ENCODE results near the gene NEK1. TPM values are rescaled to one million over a fixed set of nuclear protein-coding genes. Genes with fewer than 3 reads are reported as not detected.

The NEK1 gene
- total RNA-seq, 4 donors from 2014 or later, result 66.9 to 100 (median 90.5) TPM

DNA sequence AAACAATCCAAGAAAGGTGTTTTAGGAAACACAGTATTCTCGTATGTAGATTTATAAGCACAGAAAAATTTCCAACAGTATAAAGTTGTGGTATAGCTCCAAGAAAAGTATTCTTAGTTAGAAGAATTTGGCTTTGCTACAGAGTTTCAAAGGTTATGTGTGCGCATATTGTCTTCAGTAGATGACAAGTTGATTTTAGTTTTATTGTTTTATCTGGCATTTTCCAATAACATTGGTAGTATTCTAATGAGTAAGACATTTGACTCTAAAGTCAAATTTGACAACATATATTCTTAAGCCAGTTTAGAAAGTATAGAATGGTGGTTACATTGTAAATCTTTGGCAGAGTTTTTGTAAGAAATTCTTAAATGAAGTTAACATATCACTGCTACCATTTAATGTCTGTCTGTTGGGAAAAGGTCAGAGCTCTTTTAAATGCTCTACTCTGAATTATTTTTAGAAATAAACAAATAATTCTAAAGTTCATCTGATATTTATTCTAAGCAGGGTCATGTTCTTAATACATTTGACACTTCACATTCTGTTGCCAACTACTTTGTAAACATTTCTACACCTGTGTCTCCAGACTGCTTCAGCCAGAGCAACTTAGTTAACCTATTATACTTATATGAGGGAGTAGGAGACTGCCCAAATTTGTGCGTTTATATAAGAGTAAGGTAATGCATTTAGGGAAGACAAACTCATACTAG lies 38.0 kb upstream of the NEK1 start:
- Histone ChIP-seq H3K27ac (peak overlapping the region in 2 of 4 donors; percentile 8 to 68), H3K4me3 (no peak overlapping the region), H3K4me1 (peaks cover 0 to 13% (median 3%) of the 10 kb centered on the region in 4 donors), H3K36me3 (no peaks in the 10 kb centered on the region), H3K9me3 (no peaks in the 10 kb centered on the region), H3K27me3 (no peaks in the 10 kb centered on the region)
- no peak for DNase-seq (ENCODE audit: low spot score in 2 of 2)
- WGBS, 2 donors, result 56 to 58% methylated on average over 3 of the region's 3 CpGs
- TF ChIP-seq, protein P1, sequence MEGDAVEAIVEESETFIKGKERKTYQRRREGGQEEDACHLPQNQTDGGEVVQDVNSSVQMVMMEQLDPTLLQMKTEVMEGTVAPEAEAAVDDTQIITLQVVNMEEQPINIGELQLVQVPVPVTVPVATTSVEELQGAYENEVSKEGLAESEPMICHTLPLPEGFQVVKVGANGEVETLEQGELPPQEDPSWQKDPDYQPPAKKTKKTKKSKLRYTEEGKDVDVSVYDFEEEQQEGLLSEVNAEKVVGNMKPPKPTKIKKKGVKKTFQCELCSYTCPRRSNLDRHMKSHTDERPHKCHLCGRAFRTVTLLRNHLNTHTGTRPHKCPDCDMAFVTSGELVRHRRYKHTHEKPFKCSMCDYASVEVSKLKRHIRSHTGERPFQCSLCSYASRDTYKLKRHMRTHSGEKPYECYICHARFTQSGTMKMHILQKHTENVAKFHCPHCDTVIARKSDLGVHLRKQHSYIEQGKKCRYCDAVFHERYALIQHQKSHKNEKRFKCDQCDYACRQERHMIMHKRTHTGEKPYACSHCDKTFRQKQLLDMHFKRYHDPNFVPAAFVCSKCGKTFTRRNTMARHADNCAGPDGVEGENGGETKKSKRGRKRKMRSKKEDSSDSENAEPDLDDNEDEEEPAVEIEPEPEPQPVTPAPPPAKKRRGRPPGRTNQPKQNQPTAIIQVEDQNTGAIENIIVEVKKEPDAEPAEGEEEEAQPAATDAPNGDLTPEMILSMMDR (IDR thresholded peaks at IDR 0.05), result no peak
- TF ChIP-seq POLR2A (IDR thresholded peaks at IDR 0.05) (no peak), EP300 (IDR thresholded peaks at IDR 0.05) (no peak)

DNA sequence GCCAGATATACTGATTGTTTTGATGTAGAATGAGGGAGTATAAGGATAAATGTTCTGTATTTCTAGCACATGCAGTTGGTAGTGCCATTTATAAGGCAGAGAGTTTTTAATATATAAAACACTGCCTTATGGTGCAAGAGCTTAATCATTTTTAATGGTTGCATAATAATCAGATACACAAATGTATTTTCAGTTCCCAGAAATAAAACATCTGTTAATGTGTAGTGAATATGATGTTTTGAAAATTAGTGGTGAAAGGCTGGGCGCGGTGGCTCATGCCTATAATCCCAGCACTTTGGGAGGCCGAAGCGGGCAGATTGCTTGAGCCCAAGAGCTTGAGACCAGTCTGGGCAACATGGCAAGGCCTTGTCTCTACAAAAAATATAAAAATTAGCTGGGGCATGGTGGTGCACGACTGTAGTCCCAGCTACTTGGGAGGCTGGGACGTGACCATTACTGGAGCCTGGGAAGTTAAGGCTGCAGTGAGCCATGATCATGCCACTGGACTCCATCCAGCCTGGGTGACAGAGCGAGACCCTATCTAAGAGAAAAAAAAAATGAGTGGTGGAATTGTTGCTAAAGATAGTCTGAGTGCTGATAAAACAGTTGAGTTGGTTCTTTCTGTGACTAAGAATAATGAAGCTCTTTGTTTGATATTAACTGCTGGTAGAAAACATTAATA lies 37.3 kb upstream of the NEK1 start:
- H3K27me3 ChIP-seq, result no peaks in the 10 kb centered on the region
- H3K36me3 ChIP-seq, result peaks cover 0 to 2% (median 0%) of the 10 kb centered on the region in 3 donors
- peaks cover 0 to 13% (median 3%) of the 10 kb centered on the region in 4 donors for H3K4me1 ChIP-seq
- DNase-seq (ENCODE audit: low spot score in 2 of 2), result no peak
- 76 to 77% methylated on average over 7 of the region's 7 CpGs for WGBS, 2 donors
- TF ChIP-seq POLR2A (IDR thresholded peaks at IDR 0.05), result no peak
- no peak for TF ChIP-seq EP300 (IDR thresholded peaks at IDR 0.05)
- TF ChIP-seq, protein P1 (IDR thresholded peaks at IDR 0.05), result no peak
- no peaks in the 10 kb centered on the region for H3K9me3 ChIP-seq
- no peak overlapping the region for H3K4me3 ChIP-seq
- H3K27ac ChIP-seq, result peak overlapping the region in 2 of 4 donors; percentile 8 to 68

DNA sequence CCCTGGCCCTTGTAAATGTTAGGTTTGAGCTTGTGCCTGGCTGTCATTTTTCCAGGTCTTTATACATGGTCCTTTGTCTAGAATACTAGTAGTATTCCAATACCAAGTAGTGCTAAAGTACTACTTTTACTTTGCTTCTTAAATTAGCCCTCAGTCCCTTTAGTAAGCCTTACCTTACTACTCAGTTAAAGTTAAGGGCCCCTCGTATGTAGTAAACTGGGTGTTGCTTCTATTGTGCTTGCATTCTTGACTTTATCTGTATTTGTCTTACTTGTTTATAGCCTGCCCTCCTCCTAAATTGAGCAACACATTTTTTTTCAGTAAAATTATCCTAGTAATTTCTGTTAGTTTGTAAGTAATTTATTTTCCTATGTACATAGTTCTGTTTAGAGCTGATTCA lies 33.2 kb upstream of the NEK1 start:
- H3K4me1 ChIP-seq, result peaks cover 0 to 12% (median 3%) of the 10 kb centered on the region in 4 donors
- H3K27ac ChIP-seq, result no peak overlapping the region
- H3K36me3 ChIP-seq, result peaks cover 0 to 39% (median 0%) of the 10 kb centered on the region in 3 donors
- no peaks in the 10 kb centered on the region for H3K9me3 ChIP-seq
- no peak overlapping the region for H3K4me3 ChIP-seq
- 91 to 92% methylated on average over 1 of the region's 1 CpG for WGBS, 2 donors
- no peak for DNase-seq (ENCODE audit: low spot score in 2 of 2)
- no peaks in the 10 kb centered on the region for H3K27me3 ChIP-seq
- TF ChIP-seq EP300 (IDR thresholded peaks at IDR 0.05), result no peak
- TF ChIP-seq, protein P1 (IDR thresholded peaks at IDR 0.05), result no peak
- TF ChIP-seq POLR2A (IDR thresholded peaks at IDR 0.05), result no peak

DNA sequence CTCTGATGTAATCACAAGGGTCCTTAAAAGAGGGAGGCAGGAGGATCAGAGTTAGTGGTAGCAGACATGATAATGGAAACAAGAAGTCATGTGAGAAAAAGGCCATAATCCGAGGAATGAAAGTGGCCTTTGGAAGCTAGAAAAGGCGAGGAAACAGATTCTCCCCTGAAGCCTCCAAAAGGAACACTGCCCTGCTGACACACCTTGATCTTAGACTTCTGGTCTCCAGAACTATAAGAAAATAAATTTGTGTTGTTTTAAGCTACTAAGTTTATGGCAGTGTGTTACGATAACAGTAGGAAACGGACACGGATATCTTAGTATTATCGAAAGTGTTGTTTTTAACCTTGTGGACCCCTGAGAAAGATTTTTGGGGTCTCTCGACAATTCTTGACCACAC lies 32.4 kb upstream of the NEK1 start:
- no peak for DNase-seq (ENCODE audit: low spot score in 2 of 2)
- TF ChIP-seq EP300 (IDR thresholded peaks at IDR 0.05) (no peak), POLR2A (IDR thresholded peaks at IDR 0.05) (no peak)
- TF ChIP-seq, protein P1 (IDR thresholded peaks at IDR 0.05), result no peak
- peaks cover 0 to 39% (median 0%) of the 10 kb centered on the region in 3 donors for H3K36me3 ChIP-seq
- no peak overlapping the region for H3K4me3 ChIP-seq
- no peaks in the 10 kb centered on the region for H3K27me3 ChIP-seq
- H3K4me1 ChIP-seq, result peaks cover 0 to 4% (median 0%) of the 10 kb centered on the region in 4 donors
- no peaks in the 10 kb centered on the region for H3K9me3 ChIP-seq
- H3K27ac ChIP-seq, result no peak overlapping the region
- 87 to 90% methylated on average over 7 of the region's 7 CpGs for WGBS, 2 donors

DNA sequence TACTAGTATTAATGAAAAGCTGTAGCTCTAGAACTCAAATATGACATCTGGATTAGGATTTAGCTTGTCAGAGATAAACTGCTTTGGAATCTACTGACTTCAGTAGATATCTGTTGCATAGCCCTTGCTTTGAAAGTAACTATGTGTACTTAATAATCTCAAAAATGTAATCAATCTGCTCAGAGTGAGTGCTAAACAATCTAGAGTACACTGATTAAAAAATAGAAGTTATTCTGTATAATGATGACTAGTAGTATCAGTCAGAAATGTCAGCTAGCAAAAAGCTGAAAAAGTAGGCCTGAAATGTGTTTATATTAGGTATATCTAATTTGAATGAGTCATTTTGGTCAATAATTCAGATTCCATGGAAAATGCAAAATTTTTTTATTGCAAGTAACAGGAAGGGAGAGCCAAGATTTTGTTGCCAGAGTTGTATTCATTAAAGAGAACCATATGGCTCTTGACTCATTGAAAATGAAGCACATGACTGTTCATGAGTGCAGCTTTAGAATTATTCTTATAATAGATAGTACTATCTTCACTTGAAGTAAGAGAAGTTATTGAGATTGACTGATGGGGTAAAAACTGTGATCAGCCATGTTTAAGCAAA lies 28.0 kb upstream of the NEK1 start:
- no peak overlapping the region for H3K27ac ChIP-seq
- TF ChIP-seq, protein P1 (IDR thresholded peaks at IDR 0.05), result no peak
- TF ChIP-seq POLR2A (IDR thresholded peaks at IDR 0.05) (no peak), EP300 (IDR thresholded peaks at IDR 0.05) (no peak)
- H3K9me3 ChIP-seq, result no peaks in the 10 kb centered on the region

More for the DNA sequence above, 28.0 kb upstream of the NEK1 start:
- DNase-seq (ENCODE audit: low spot score in 2 of 2), result no peak
- Histone ChIP-seq H3K27me3 (no peaks in the 10 kb centered on the region), H3K36me3 (peaks cover 0 to 70% (median 0%) of the 10 kb centered on the region in 3 donors), H3K4me3 (no peak overlapping the region), H3K4me1 (no peaks in the 10 kb centered on the region)
